SK-N-MC (cell line): Measurements from ENCODE around the gene FBXL16.

Experiments used
- EZH2 ChIP-seq: fragments of 200-600 bp; sonication (generic); IDR thresholded peaks from one replicate; pipeline ENCODE4 v1.6.1; 2017; ENCODE audit warnings: antibody characterized with exemption
- FOXP2 ChIP-seq: optimal IDR thresholded peaks from 2 replicates; pipeline ENCODE3; 2011; ENCODE audit warnings: mild to moderate bottlenecking, moderate library complexity; ENCODE audit not compliant: insufficient read depth; ENCODE audit errors: extremely low read length, control extremely low read depth
- POLR2AphosphoS5 ChIP-seq: IDR thresholded peaks from 2 replicates; pipeline ENCODE4 v1.6.1; 2012; ENCODE audit warnings: mild to moderate bottlenecking, low read depth, low read length, borderline replicate concordance

- no peak for TF ChIP-seq EZH2
- TF ChIP-seq POLR2AphosphoS5: no peak
- no peak for TF ChIP-seq FOXP2
Observed at GRCh38 chr16:709566-710499, 4.2 kb upstream of the FBXL16 start.
